GM21786 (cell line): ENCODE measurements around the gene ATP13A4.
"Not testable (repeated sequence)": the region's sequence is repeated elsewhere in the genome, so short reads cannot be mapped to it uniquely, and the experiment has no call there.

Experiments used
- ATAC-seq: cut with Tn5 transposase; IDR thresholded peaks from one replicate; pipeline ENCODE4 v1.9.1; 2021; ENCODE audit not compliant: unreplicated experiment

Gene ATP13A4

GRCh38 chr3:193559100-193559499 lies 4.4 kb upstream of the ATP13A4 start:
- no peak for ATAC-seq

GRCh38 chr3:193556841-193557240 lies 2.1 kb upstream of the ATP13A4 start:
- no peak for ATAC-seq

- no peak for ATAC-seq
These were observed 1.1 kb downstream of the ATP13A4 start for GRCh38 chr3:193553586-193553985.

DNA sequence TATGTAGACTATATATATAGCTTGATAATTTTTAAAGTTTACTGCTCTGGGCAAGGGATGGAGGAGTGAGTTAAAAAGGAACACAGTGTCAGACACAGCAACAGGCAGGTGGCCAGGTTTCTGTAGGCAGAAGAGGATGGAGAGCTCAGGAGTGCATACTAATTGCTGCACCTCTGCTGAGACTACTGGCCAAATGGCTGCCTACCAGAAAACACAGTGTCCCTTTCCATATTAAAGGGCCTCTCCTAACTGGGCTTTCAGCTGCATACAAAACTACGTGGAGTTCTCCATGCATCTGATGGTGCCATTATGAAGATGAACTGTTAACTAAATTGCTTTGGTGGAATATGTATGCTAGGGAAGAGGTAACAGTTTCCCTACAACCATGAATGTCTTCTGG lies 1.8 kb downstream of the ATP13A4 start:
- no peak for ATAC-seq

- ATAC-seq: no peak
These were observed 6.3 kb downstream of the ATP13A4 start for GRCh38 chr3:193548406-193548805.

- ATAC-seq: no peak
These were observed 8.6 kb downstream of the ATP13A4 start for GRCh38 chr3:193546129-193546528.

GRCh38 chr3:193545304-193545703 lies 9.4 kb downstream of the ATP13A4 start:
- ATAC-seq: no peak

DNA sequence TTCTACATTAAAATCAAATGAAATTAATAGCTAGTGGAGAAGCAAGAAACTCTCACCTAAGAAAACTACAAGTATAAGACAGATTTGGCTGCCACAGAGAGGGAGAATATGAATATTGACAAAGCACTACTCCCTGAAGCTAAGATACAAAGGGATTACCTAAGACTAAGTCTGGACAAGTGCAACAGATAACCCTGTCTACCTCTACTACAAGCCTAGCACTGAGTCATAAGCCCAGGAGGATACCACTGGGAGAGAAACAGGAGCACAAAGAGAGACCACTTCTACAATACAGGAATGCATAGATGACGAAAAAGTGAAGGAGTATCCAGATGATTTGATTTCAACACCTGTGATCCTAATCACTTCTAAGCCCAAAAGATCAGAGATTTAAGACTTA lies 10.4 kb downstream of the ATP13A4 start:
- no peak for ATAC-seq

GRCh38 chr3:193530231-193531165 lies 24.2 kb downstream of the ATP13A4 start:
- ATAC-seq: no peak

GRCh38 chr3:193526085-193526484 lies 28.6 kb downstream of the ATP13A4 start:
- not testable (repeated sequence) for ATAC-seq

- no peak for ATAC-seq
These were observed 32.2 kb downstream of the ATP13A4 start for GRCh38 chr3:193522473-193522872.

DNA sequence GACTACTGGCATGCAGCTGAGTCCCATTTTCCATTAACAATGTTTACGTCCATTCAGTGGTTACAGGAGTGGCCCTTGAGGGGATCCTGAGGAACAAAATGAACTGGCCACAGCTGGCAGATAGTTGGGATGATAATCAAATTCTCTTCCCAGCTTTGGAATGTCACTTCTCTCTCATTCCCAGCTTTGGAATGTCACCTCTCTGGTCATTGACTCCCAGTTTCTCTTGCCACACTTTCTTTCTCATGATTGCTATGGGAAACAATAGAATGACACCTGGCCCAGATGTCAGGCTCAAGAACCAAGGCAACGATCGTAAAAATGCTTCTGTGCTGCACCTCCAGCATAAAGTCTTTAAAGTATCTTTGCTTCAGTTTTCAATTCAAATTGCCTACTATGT lies 34.0 kb downstream of the ATP13A4 start:
- no peak for ATAC-seq

- no peak for ATAC-seq
These were observed 38.7 kb downstream of the ATP13A4 start for GRCh38 chr3:193515966-193516365.

DNA sequence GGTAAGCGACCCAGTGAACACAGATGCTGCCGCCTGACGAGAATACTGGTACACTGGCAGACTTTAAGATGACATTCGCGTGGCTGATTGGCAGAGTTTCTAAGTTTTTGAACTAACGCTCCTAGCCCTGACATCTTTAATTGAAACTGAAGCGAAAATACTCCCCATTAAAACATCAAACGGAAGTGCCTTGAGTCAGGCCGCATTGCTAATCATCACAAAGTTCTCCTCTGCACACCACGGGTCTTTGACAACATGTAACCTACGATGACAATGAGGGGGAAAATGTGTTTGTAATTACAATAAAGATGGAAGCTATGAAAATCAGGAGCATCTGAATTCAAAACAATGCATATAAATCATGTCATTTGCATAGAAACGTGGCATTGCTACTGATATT lies 44.5 kb downstream of the ATP13A4 start:
- ATAC-seq: no peak

GRCh38 chr3:193509103-193509965 lies 45.4 kb downstream of the ATP13A4 start:
- no peak for ATAC-seq

GRCh38 chr3:193508108-193508507 lies 46.6 kb downstream of the ATP13A4 start:
- no peak for ATAC-seq

GRCh38 chr3:193507566-193507965 lies 47.1 kb downstream of the ATP13A4 start:
- ATAC-seq: no peak

- no peak for ATAC-seq
These were observed 47.8 kb downstream of the ATP13A4 start for GRCh38 chr3:193506921-193507320.

GRCh38 chr3:193502871-193503270 lies 51.8 kb downstream of the ATP13A4 start:
- ATAC-seq: no peak

DNA sequence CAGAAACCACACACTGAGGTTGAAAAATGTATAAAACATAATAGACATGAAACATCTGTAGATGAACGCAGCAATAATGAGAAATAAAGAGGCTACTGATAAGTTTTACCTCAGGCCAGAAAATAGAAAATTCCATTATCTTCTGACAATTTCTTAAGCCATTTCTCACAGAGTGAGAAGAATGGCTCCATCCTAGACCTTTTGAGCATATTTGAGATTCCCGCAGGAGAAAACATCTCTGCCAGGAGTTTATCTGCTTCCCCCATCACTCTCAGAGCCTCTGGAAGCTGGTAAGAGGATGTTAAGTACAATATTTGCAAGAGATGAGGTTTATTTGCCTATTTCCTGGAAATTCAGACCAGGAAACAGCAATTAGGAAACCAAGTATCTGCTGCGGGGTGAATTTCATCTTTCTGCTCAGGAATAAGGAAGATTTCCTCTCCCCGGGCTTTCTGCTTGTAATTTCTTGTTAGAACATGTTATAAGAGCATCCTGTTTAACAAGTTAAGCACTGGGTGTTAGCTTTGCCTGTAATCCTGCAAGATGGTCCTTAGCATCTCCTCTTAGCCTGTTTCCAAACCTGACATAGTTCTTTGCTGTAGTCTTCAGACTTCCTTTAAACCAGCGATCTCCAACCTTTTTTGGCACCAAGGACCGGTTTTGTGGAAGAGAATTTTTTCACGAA lies 54.8 kb downstream of the ATP13A4 start:
- no peak for ATAC-seq

- no peak for ATAC-seq
These were observed 55.4 kb downstream of the ATP13A4 start for GRCh38 chr3:193499136-193499770.
